Measurements from ENCODE around the gene MANEA.

DNA sequence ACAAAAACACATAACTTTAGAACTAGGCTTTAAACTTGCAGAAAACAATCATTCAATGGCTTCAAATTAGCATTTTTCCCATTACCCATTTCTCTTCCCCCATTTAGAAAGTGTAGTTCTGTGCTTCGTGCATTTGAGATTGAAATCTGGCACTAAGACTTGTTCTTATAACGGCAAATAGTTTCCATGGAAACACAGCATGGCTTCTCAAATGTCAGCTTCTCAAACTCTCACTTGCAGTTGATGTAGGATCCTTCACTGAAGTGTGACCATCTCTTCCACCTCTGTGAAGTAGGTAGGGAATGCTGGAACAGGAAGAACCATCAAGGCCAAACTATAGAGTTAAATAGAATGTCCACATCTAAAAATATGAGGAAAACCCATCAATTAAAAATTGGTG is 52.2 kb downstream of the MANEA start:
- TF ChIP-seq, protein P1, sequence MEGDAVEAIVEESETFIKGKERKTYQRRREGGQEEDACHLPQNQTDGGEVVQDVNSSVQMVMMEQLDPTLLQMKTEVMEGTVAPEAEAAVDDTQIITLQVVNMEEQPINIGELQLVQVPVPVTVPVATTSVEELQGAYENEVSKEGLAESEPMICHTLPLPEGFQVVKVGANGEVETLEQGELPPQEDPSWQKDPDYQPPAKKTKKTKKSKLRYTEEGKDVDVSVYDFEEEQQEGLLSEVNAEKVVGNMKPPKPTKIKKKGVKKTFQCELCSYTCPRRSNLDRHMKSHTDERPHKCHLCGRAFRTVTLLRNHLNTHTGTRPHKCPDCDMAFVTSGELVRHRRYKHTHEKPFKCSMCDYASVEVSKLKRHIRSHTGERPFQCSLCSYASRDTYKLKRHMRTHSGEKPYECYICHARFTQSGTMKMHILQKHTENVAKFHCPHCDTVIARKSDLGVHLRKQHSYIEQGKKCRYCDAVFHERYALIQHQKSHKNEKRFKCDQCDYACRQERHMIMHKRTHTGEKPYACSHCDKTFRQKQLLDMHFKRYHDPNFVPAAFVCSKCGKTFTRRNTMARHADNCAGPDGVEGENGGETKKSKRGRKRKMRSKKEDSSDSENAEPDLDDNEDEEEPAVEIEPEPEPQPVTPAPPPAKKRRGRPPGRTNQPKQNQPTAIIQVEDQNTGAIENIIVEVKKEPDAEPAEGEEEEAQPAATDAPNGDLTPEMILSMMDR (conservative IDR thresholded peaks at IDR 0.05; ENCODE audit: low read depth, low read length): no peak
- no peak for TF ChIP-seq EZH2 (IDR thresholded peaks at IDR 0.05; ENCODE audit: borderline replicate concordance, low read depth, low read length, poor library complexity, severe bottlenecking)
